Measurements from ENCODE around the gene CCDC93. TPM values are rescaled to one million over a fixed set of nuclear protein-coding genes. Genes with fewer than 3 reads are reported as not detected.

Gene CCDC93
- total and polyA plus RNA-seq, 10 of the 15 experiments (the other 5 are each of a cell fraction or from before 2014, with no cell fraction given), result 3.6 to 27.2 (median 13.5) TPM

DNA sequence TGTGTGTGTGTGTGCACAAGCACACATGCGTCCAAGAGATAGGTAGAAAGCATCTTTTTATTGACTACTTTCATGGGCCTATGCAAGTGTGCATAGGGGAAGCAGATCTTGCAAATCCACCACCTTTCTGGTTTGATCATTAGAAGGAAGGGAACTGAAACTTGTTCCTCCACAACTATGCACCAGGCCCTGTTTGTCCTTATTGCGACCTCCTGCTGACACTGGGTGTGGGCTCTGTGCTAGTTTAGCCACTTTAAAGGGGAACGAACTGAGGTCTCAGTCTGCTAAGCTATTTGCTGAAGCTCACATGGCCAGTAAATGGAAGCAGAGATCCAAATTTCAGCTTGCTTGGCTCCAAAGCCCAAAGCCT is 42.3 kb upstream of the CCDC93 start:
- peak; percentile 86 for DNase-seq (ENCODE audit: low read depth, low spot score)
- Histone ChIP-seq H3K79me2 (ENCODE audit: control insufficient read depth, insufficient read depth, low read length) (no peaks in the 10 kb centered on the region), H3K9me3 (replicated peaks; ENCODE audit: control insufficient read depth, insufficient read depth, low read length) (no peaks in the 10 kb centered on the region), H3K9ac (ENCODE audit: control insufficient read depth, insufficient read depth, low read length) (no peak overlapping the region), H3K36me3 (ENCODE audit: control insufficient read depth in 2 of 2, insufficient read depth in 2 of 2, low read length in 1 of 2) (no peaks in the 10 kb centered on the region), H3K4me1 (ENCODE audit: control insufficient read depth, insufficient read depth, low read length) (peaks cover 39% of the 10 kb centered on the region), H4K20me1 (ENCODE audit: control insufficient read depth, insufficient read depth) (no peaks in the 10 kb centered on the region; the same call in 1 of the 2 replicates), H3K4me2 (ENCODE audit: control insufficient read depth, insufficient read depth) (peak overlapping the region; percentile 92), H2AFZ (ENCODE audit: control insufficient read depth, low read depth, low read length) (peak overlapping the region; percentile 44), H3K27ac (ENCODE audit: control insufficient read depth, insufficient read depth) (peak overlapping the region; percentile 73), H3K27me3 (replicated peaks in 1 of 2; ENCODE audit: control insufficient read depth in 2 of 2, insufficient read depth in 2 of 2, low read length in 1 of 2) (no peaks in the 10 kb centered on the region), H3K4me3 (peak overlapping the region; percentile 56)
- SMC1A ChIA-PET (ENCODE audit: uncharacterized antibody, unreplicated experiment), result interaction anchor here (0.6 to 11.4 kb wide), 7 partner anchors 7 to 67 kb away, joined by 3 to 358 read pairs (median 5); partner anchors contain the start of gene INSIG2
- RAD21 ChIA-PET (ENCODE audit: unreplicated experiment), result interaction anchor here (0.7 to 3.1 kb wide), 8 partner anchors 9 to 826 kb away, joined by 3 to 48 read pairs (median 5); partner anchors contain the start of gene INSIG2
- WGBS (ENCODE audit: insufficient coverage, insufficient replicate concordance, low lambda C conversion rate, missing lambda C conversion rate), result 2% methylated on average over 3 of the region's 3 CpGs
- POLR2A ChIA-PET, result interaction anchor here (1.2 to 1.5 kb wide), 3 partner anchors 10 to 35 kb away, joined by 4 to 6 read pairs (median 6); partner anchors contain the start of gene INSIG2
- in situ Hi-C loops (cut with MboI), result no loop called here
- ATAC-seq, result peak; percentile 92
- CTCF ChIA-PET, result interaction anchor here (1.0 to 19.8 kb wide), 6 partner anchors 7 to 240 kb away, joined by 3 to 626 read pairs (median 7); partner anchors contain the start of gene INSIG2
- no TSS peak for BruUV-seq (replicated peaks)
- FAIRE-seq, result peak; percentile 35
- intact Hi-C loops (cut with micrococcal nuclease; ENCODE audit: unreplicated experiment), result loop anchor here (5.0 kb wide), 1 partner anchor 131 kb away; no protein-coding TSS in a partner anchor
- TF ChIP-seq STAT1 (conservative IDR thresholded peaks at IDR 0.05) (no peak), MYC (IDR thresholded peaks at IDR 0.05; ENCODE audit: insufficient read depth, insufficient read length, insufficient replicate concordance, low read length, severe bottlenecking) (no peak), SUPT20H (IDR thresholded peaks at IDR 0.05; ENCODE audit: borderline replicate concordance, control insufficient read depth, low read depth, low read length) (no peak), BCL11A (IDR thresholded peaks at IDR 0.05; ENCODE audit: low read depth, low read length) (peak; percentile 95), SMARCA5 (IDR thresholded peaks at IDR 0.05) (peak; percentile 70; the same call in 1 of the 2 replicates), SREBF2 (IDR thresholded peaks at IDR 0.05; ENCODE audit: low read length) (no peak), KDM1A (IDR thresholded peaks at IDR 0.05; ENCODE audit: borderline replicate concordance) (no peak), CBFB (IDR thresholded peaks at IDR 0.05; ENCODE audit: low read depth) (no peak), EZH2 (IDR thresholded peaks at IDR 0.05; ENCODE audit: borderline replicate concordance, control insufficient read depth, low read depth, low read length) (no peak), POLR2A (IDR thresholded peaks at IDR 0.05; ENCODE audit: low read depth, low read length) (no peak), RFX5 (IDR thresholded peaks at IDR 0.05; ENCODE audit: low read depth, low read length) (no peak), ZNF207 (IDR thresholded peaks at IDR 0.05; ENCODE audit: borderline replicate concordance) (no peak), YY1 (IDR thresholded peaks at IDR 0.05; ENCODE audit: low read depth, low read length) (no peak), RUNX3 (IDR thresholded peaks at IDR 0.05; ENCODE audit: low read length) (peak; percentile 83), SIN3A (IDR thresholded peaks at IDR 0.05; ENCODE audit: low read depth, low read length) (no peak), ZZZ3 (IDR thresholded peaks at IDR 0.05; ENCODE audit: control insufficient read depth, insufficient read length, low read depth) (no peak), NBN (IDR thresholded peaks at IDR 0.05) (peak; percentile 32; the same call in 1 of the 2 replicates), RCOR1 (conservative IDR thresholded peaks at IDR 0.05; ENCODE audit: low read depth, low read length) (no peak), PAX5 (IDR thresholded peaks at IDR 0.05; ENCODE audit: borderline replicate concordance, low read depth, low read length) (peak; percentile 74), RAD21 (IDR thresholded peaks at IDR 0.05; ENCODE audit: insufficient read depth, low read depth, low read length) (no peak)
- TF ChIP-seq, protein P1, sequence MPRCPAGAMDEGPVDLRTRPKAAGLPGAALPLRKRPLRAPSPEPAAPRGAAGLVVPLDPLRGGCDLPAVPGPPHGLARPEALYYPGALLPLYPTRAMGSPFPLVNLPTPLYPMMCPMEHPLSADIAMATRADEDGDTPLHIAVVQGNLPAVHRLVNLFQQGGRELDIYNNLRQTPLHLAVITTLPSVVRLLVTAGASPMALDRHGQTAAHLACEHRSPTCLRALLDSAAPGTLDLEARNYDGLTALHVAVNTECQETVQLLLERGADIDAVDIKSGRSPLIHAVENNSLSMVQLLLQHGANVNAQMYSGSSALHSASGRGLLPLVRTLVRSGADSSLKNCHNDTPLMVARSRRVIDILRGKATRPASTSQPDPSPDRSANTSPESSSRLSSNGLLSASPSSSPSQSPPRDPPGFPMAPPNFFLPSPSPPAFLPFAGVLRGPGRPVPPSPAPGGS (IDR thresholded peaks at IDR 0.05; ENCODE audit: borderline replicate concordance, insufficient read depth, low read depth, low read length, poor library complexity, severe bottlenecking), result peak; percentile 28
- TF ChIP-seq, protein P2, sequence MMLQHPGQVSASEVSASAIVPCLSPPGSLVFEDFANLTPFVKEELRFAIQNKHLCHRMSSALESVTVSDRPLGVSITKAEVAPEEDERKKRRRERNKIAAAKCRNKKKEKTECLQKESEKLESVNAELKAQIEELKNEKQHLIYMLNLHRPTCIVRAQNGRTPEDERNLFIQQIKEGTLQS (IDR thresholded peaks at IDR 0.05; ENCODE audit: borderline replicate concordance, extremely low read depth, low read depth, low read length), result no peak

All from GM12878 (cell line).